HepG2 (cell line): ENCODE measurements around the gene NFKBIL1. TPM values are rescaled to one million over a fixed set of nuclear protein-coding genes. Genes with fewer than 3 reads are reported as not detected.

Experiments
- ATAC-seq: fragments of 200-7000 bp; cut with Tn5 transposase; 3 replicates; pipeline ENCODE4 v1.9.1; 2020; ENCODE audit warnings: mild to moderate bottlenecking, moderate library complexity
- BruUV-seq: library from RNA; stranded (reverse); fragments of 400-500 nt; replicated peaks from 2 replicates; lab custom pipeline; 2021; lab: Mats Ljungman, UMichigan
- CTCF ChIA-PET: fragments of 300-600 bp; formaldehyde crosslinking; extraction: SDS; loops from one replicate; lab custom pipeline; 2021; ENCODE audit warnings: low total read pairs, inconsistent platforms, low intra/inter-chr PET ratio; lab: Yijun Ruan, JAX
- POLR2A ChIA-PET: fragments of 350-600 bp; sonication (Branson Sonifier 250); formaldehyde crosslinking; loops from one replicate; lab custom pipeline; 2020; ENCODE audit warnings: antibody characterized with exemption, inconsistent platforms; lab: Yijun Ruan, JAX
- DNase-seq: peaks from one replicate; pipeline ENCODE4 v3.0.0-alpha.2; 2015; ENCODE audit warnings: low spot score
- FAIRE-seq: peaks from 3 replicates; lab custom pipeline; 2011; peaks lifted over from hg19 to GRCh38; lab: Jason Lieb, UNC
- H2AFZ ChIP-seq: one replicate; pipeline ENCODE4 v1.6.1; 2011; ENCODE audit warnings: low read length, inconsistent platforms
- H3K27ac ChIP-seq: fragments of 300-600 bp; 3 replicates; pipeline ENCODE4 v1.8.0; 2011; ENCODE audit warnings: mixed run types, mild to moderate bottlenecking, mixed read lengths, low read length, inconsistent platforms; ENCODE audit not compliant: insufficient read depth; ENCODE audit errors: extremely low read length
- H3K27me3 ChIP-seq, 2 experiments: fragments of 200-600 bp in 1 of 2; 2 replicates in 1 of 2; 3 replicates in 1 of 2; pipeline versions ENCODE4 v1.6.0 to v1.8.0; 2011; ENCODE audit warnings: low read length in 2 of 2, mild to moderate bottlenecking in 2 of 2, moderate library complexity in 2 of 2, inconsistent platforms in 1 of 2; ENCODE audit not compliant: insufficient read depth in 2 of 2, control insufficient read depth in 1 of 2
- H3K36me3 ChIP-seq, 2 experiments: fragments of 200-600 bp in 1 of 2; replicated peaks in 1 of 2; 2 replicates in 1 of 2; 3 replicates in 1 of 2; pipeline versions ENCODE4 v1.5.1 to v1.8.0; 2011; ENCODE audit warnings: low read length in 2 of 2, inconsistent platforms in 1 of 2; ENCODE audit not compliant: insufficient read depth in 2 of 2, control insufficient read depth in 1 of 2
- H3K4me1 ChIP-seq: 2 replicates; pipeline ENCODE4 v1.5.1; 2012; ENCODE audit warnings: low read length, inconsistent platforms; ENCODE audit not compliant: insufficient read depth
- H3K4me2 ChIP-seq: 2 replicates; pipeline ENCODE4 v1.6.0; 2011; ENCODE audit warnings: low read depth, low read length, inconsistent platforms
- H3K4me3 ChIP-seq, 3 experiments: fragments of 200-600 bp in 1 of 3; sonication (generic), shearing (Covaris generic) in 1 of 3; replicated peaks in 1 of 3; 2 replicates each; pipeline ENCODE4 v1.5.1; 2011 to 2016; ENCODE audit warnings: low read length in 3 of 3, inconsistent platforms in 2 of 3, low read depth in 2 of 3, mild to moderate bottlenecking in 2 of 3, control low read depth in 1 of 3, mixed read lengths in 1 of 3; ENCODE audit not compliant: insufficient read depth in 1 of 3
- H3K79me2 ChIP-seq: one replicate; pipeline ENCODE4 v1.6.1; 2011; ENCODE audit warnings: low read length, inconsistent platforms; ENCODE audit not compliant: insufficient read depth
- H3K9ac ChIP-seq: 2 replicates; pipeline ENCODE4 v1.6.0; 2011; ENCODE audit warnings: mild to moderate bottlenecking, low read depth, low read length, inconsistent platforms; ENCODE audit not compliant: insufficient read depth
- H3K9me3 ChIP-seq: 2 replicates; pipeline ENCODE4 v1.5.1; 2012; ENCODE audit warnings: mild to moderate bottlenecking, low read length
- H4K20me1 ChIP-seq: 2 replicates; pipeline ENCODE4 v1.6.0; 2011; ENCODE audit warnings: inconsistent platforms, mild to moderate bottlenecking, low read length, moderate library complexity; ENCODE audit not compliant: insufficient read depth
- AGO2 ChIP-seq: fragments of 200-400 bp; formaldehyde crosslinking; optimal IDR thresholded peaks from 2 replicates; pipeline ENCODE3; 2017; ENCODE audit warnings: mild to moderate bottlenecking, low read depth, low read length, moderate library complexity
- ETV6 ChIP-seq: sonication (generic); formaldehyde crosslinking; conservative IDR thresholded peaks from 2 replicates; pipeline ENCODE4 v1.4.0; 2020; ENCODE audit warnings: missing genetic modification reagents
- IKZF4 ChIP-seq: sonication (generic); formaldehyde crosslinking; IDR thresholded peaks from 2 replicates; pipeline ENCODE4 v1.5.1; 2020; ENCODE audit warnings: borderline replicate concordance, mild to moderate bottlenecking, low read depth, missing genetic modification reagents; ENCODE audit errors: not compliant biosample characterization
- MBD4 ChIP-seq: IDR thresholded peaks from 2 replicates; pipeline ENCODE4 v1.6.1; 2012; ENCODE audit warnings: low read length, inconsistent platforms, borderline replicate concordance
- POLR2A ChIP-seq, 2 experiments: IDR thresholded peaks; 2 replicates each; pipeline ENCODE4 v1.6.1; 2011; ENCODE audit warnings: low read depth in 2 of 2, low read length in 2 of 2, mild to moderate bottlenecking in 1 of 2, moderate library complexity in 1 of 2; ENCODE audit not compliant: insufficient read depth in 1 of 2
- POLR2G ChIP-seq: fragments of 200-400 bp; formaldehyde crosslinking; IDR thresholded peaks from 2 replicates; pipeline ENCODE4 v1.6.1; 2018; ENCODE audit warnings: mild to moderate bottlenecking, low read depth, low read length, moderate library complexity
- RARA ChIP-seq: IDR thresholded peaks from 2 replicates; pipeline ENCODE4 v1.6.1; 2016; ENCODE audit warnings: missing genetic modification reagents, missing compliant biosample characterization
- RBFOX2 ChIP-seq: fragments of 200-400 bp; formaldehyde crosslinking; IDR thresholded peaks from 2 replicates; pipeline ENCODE4 v1.6.1; 2017; ENCODE audit warnings: low read depth, mild to moderate bottlenecking, low read length
- RBM22 ChIP-seq: fragments of 200-400 bp; formaldehyde crosslinking; optimal IDR thresholded peaks from 2 replicates; pipeline ENCODE3; 2017; ENCODE audit warnings: mild to moderate bottlenecking, low read length, moderate library complexity
- SAFB2 ChIP-seq: sonication (generic); formaldehyde crosslinking; IDR thresholded peaks from 2 replicates; pipeline ENCODE4 v1.5.1; 2020; ENCODE audit warnings: missing genetic modification reagents, low read depth, mild to moderate bottlenecking, borderline replicate concordance
- SAP130 ChIP-seq: IDR thresholded peaks from 2 replicates; pipeline ENCODE4 v1.6.1; 2016; ENCODE audit warnings: low read depth
- SOX5 ChIP-seq: IDR thresholded peaks from 2 replicates; pipeline ENCODE4 v1.6.1; 2016; ENCODE audit warnings: borderline replicate concordance
- ZNF547 ChIP-seq: sonication (generic); formaldehyde crosslinking; IDR thresholded peaks from 2 replicates; pipeline ENCODE4 v1.5.1; 2020; ENCODE audit warnings: mild to moderate bottlenecking, missing genetic modification reagents
- ZNF563 ChIP-seq: sonication (generic); formaldehyde crosslinking; IDR thresholded peaks from 2 replicates; pipeline ENCODE4 v1.8.0; 2022; ENCODE audit warnings: mild to moderate bottlenecking, moderate library complexity, missing genetic modification reagents
- ZNF572 ChIP-seq: sonication (generic); formaldehyde crosslinking; IDR thresholded peaks from 2 replicates; pipeline ENCODE4 v1.5.1; 2020; ENCODE audit warnings: mild to moderate bottlenecking, missing genetic modification reagents
- WGBS: methylation state at CpG from one replicate; pipeline ENCODE4 v1.1.6; 2017; ENCODE audit warnings: low lambda C conversion rate; 5-methylcytosine and 5-hydroxymethylcytosine counted together
- in situ Hi-C: cut with HindIII; loops from 2 replicates; pipeline ENCODE4 v1.10.0; 2017; ENCODE audit warnings: low pct_unique_long_range_greater_than_20kb; ENCODE audit not compliant: extremely low pct_ligation_motif_present
- intact Hi-C: fragments of 100-400 bp; cut with micrococcal nuclease; formaldehyde crosslinking; loops from one replicate; pipeline ENCODE4 v1.10.0; 2022; ENCODE audit not compliant: unreplicated experiment
- polyA plus RNA-seq, 8 experiments: library from polyadenylated mRNA; depleted of rRNA in 3 of 8; stranded (reverse) in 7 of 8; unstranded in 1 of 8; fragments of >200 nt; fragmentation: Illumina TruSeq in 4 of 8; extraction: Trizol in 4 of 8; gene quantifications; 2 replicates each; pipeline versions ENCODE4 v1.2.1 to v1.2.3, GENCODE V29; 2011 to 2016; ENCODE audit warnings: low read depth in 4 of 8, missing spikeins in 1 of 8, mixed read lengths in 1 of 8; ENCODE audit not compliant: insufficient read depth in 1 of 8
- total RNA-seq, 5 experiments: library from RNA; depleted of rRNA; stranded (reverse); fragments of >200 nt; fragmentation: Illumina TruSeq; extraction: Trizol; gene quantifications; 2 replicates each; pipeline ENCODE4 v1.2.3, GENCODE V29; 2016; ENCODE audit warnings: low read depth in 1 of 5
- TF ChIP-seq, protein P1 (sequence below): sonication (generic); formaldehyde crosslinking; IDR thresholded peaks from 2 replicates; pipeline ENCODE4 v1.5.1; 2020; ENCODE audit warnings: missing genetic modification reagents, mild to moderate bottlenecking, borderline replicate concordance
- TF ChIP-seq, protein P2 (sequence below): sonication (generic); formaldehyde crosslinking; IDR thresholded peaks from 2 replicates; pipeline ENCODE4 v1.8.0; 2022; ENCODE audit warnings: missing genetic modification reagents, low read depth, mild to moderate bottlenecking, borderline replicate concordance

NFKBIL1 gene
- total and polyA plus RNA-seq, 2 of the 13 experiments (the other 11 are each of a cell fraction or from before 2014, with no cell fraction given) = 9.7 to 19.5 TPM

DNA sequence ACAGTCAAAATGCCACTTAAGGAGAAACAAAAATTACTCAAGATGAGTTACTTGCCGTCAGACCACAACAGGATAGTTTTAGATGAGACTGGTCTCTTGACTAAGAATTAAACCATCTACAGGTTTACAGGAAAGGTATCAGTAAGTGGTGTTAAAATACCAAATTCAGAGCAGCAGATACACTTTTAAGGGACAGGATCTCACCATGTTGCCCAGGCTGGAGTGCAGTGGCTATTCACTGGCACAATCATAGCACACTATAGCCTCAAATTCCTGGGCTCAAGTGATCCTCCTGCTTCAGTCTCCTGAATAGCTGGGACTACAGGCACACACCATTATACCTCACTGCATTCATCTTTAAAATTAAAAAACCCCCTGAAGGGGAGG lies 14.0 kb upstream of the NFKBIL1 start:
- no TSS peak for BruUV-seq
- no peak for FAIRE-seq
- Histone ChIP-seq H3K9me3 (no peaks in the 10 kb centered on the region), H3K4me2 (no peak overlapping the region), H3K4me1 (peaks cover 79% of the 10 kb centered on the region), H3K9ac (no peak overlapping the region), H4K20me1 (peaks cover 69% of the 10 kb centered on the region), H3K27me3 (no peaks in the 10 kb centered on the region), H3K36me3 (peaks cover 46 to 84% of the 10 kb centered on the region in 2 experiments), H2AFZ (no peak overlapping the region), H3K79me2 (peaks cover 29% of the 10 kb centered on the region), H3K4me3 (no peak overlapping the region), H3K27ac (no peak overlapping the region)
- 100% methylated on average over 1 of the region's 1 CpG for WGBS
- ChIA-PET POLR2A (interaction anchor here (1.3 kb wide), 1 partner anchor 8 kb away, joined by 6 read pairs; the partner anchor contains the start of gene DDX39B), CTCF (no interaction called here)
- no peak for DNase-seq
- intact Hi-C loops = no loop called here
- in situ Hi-C loops = no loop called here
- no peak for ATAC-seq
- 0 out of 2 replicates have a peak, but pooled peaks have one; percentile 17 for TF ChIP-seq SAFB2 (CRISPR knock-in tag)
- peak; percentile 49 for TF ChIP-seq POLR2G
- 0 out of 4 replicates have a peak, but pooled peaks of 1 of the 2 experiments have one; percentile 15 for TF ChIP-seq POLR2A (IDR thresholded peaks at IDR 0.05; ENCODE audit: insufficient read depth in 1 of 2, low read depth in 2 of 2, low read length in 2 of 2)
- no peak for TF ChIP-seq SAP130 (CRISPR knock-in tag)
- no peak for TF ChIP-seq RARA (CRISPR knock-in tag)
- TF ChIP-seq AGO2 = peak; percentile 56
- TF ChIP-seq, protein P1, sequence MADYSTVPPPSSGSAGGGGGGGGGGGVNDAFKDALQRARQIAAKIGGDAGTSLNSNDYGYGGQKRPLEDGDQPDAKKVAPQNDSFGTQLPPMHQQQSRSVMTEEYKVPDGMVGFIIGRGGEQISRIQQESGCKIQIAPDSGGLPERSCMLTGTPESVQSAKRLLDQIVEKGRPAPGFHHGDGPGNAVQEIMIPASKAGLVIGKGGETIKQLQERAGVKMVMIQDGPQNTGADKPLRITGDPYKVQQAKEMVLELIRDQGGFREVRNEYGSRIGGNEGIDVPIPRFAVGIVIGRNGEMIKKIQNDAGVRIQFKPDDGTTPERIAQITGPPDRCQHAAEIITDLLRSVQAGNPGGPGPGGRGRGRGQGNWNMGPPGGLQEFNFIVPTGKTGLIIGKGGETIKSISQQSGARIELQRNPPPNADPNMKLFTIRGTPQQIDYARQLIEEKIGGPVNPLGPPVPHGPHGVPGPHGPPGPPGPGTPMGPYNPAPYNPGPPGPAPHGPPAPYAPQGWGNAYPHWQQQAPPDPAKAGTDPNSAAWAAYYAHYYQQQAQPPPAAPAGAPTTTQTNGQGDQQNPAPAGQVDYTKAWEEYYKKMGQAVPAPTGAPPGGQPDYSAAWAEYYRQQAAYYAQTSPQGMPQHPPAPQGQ (CRISPR knock-in tag) = no peak
- TF ChIP-seq, protein P2, sequence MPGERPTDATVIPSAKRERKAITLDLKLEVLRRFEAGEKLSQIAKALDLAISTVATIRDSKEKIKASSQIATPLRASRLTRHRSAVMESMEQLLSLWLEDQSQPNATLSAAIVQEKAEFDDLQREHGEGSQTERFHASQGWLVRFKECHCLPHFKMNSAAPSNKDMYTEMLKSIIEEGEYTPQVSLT (CRISPR knock-in tag) = no peak
- no peak for TF ChIP-seq ETV6
- TF ChIP-seq RBM22 = no peak
- TF ChIP-seq SOX5 (CRISPR knock-in tag) = no peak
- TF ChIP-seq RBFOX2 = peak; percentile 68; the same call in 1 of the 2 replicates
- TF ChIP-seq ZNF563 (CRISPR knock-in tag) = no peak
- peak; percentile 29 for TF ChIP-seq IKZF4 (CRISPR knock-in tag)
- peak; percentile 17; the same call in 1 of the 2 replicates for TF ChIP-seq MBD4
- 0 out of 2 replicates have a peak, but pooled peaks have one; percentile 25 for TF ChIP-seq ZNF547 (CRISPR knock-in tag)
- no peak for TF ChIP-seq ZNF572 (CRISPR knock-in tag)
